Osteoblast (primary cell): ENCODE data around the gene USP19. TPM values are rescaled to one million over a fixed set of nuclear protein-coding genes. Genes with fewer than 3 reads are reported as not detected.
A peak's percentile ranks its signal among the peaks of the same experiment; 100 is the strongest.

Source experiments
- DNase-seq: peaks from one replicate; pipeline ENCODE4 v3.0.0; 2011; ENCODE audit warnings: low spot score, mixed read lengths; ENCODE audit not compliant: insufficient read length; ENCODE audit errors: missing footprints
- H2AFZ ChIP-seq: 2 replicates; pipeline ENCODE4 v1.6.0; 2011; ENCODE audit warnings: mild to moderate bottlenecking, low read length
- H3K27ac ChIP-seq: 2 replicates; pipeline ENCODE4 v1.5.1; 2011; ENCODE audit warnings: mild to moderate bottlenecking, low read depth, low read length, moderate library complexity
- H3K27me3 ChIP-seq: 2 replicates; pipeline ENCODE4 v1.6.0; 2012; ENCODE audit warnings: mild to moderate bottlenecking, control low read depth, inconsistent platforms, low read length, moderate library complexity; ENCODE audit not compliant: insufficient read depth
- H3K36me3 ChIP-seq: 2 replicates; pipeline ENCODE4 v1.5.1; 2011; ENCODE audit warnings: mild to moderate bottlenecking, low read length, control low read depth, moderate library complexity; ENCODE audit not compliant: insufficient read depth
- H3K4me1 ChIP-seq: 2 replicates; pipeline ENCODE4 v1.5.1; 2011; ENCODE audit warnings: mild to moderate bottlenecking, low read length, control low read depth, moderate library complexity; ENCODE audit not compliant: insufficient read depth
- H3K4me2 ChIP-seq: 2 replicates; pipeline ENCODE4 v1.6.0; 2011; ENCODE audit warnings: mild to moderate bottlenecking, low read length; ENCODE audit not compliant: insufficient read depth
- H3K4me3 ChIP-seq: fragments of 200-600 bp; sonication (generic); 3 replicates; pipeline ENCODE4 v1.5.1; 2012; ENCODE audit warnings: mild to moderate bottlenecking, low read length, inconsistent platforms; ENCODE audit not compliant: insufficient read depth
- H3K79me2 ChIP-seq: 2 replicates; pipeline ENCODE4 v1.6.0; 2012; ENCODE audit warnings: mild to moderate bottlenecking, low read length, control low read depth, inconsistent platforms; ENCODE audit not compliant: insufficient read depth
- H3K9me3 ChIP-seq: 2 replicates; pipeline ENCODE4 v1.5.1; 2011; ENCODE audit warnings: low read depth, low read length, control low read depth
- H4K20me1 ChIP-seq: 2 replicates; pipeline ENCODE4 v1.6.0; 2012; ENCODE audit warnings: mild to moderate bottlenecking, low read length, control low read depth; ENCODE audit not compliant: insufficient read depth
- CTCF ChIP-seq: IDR thresholded peaks from 2 replicates; pipeline ENCODE4 v1.5.1; 2011; ENCODE audit warnings: mild to moderate bottlenecking, low read depth, low read length, moderate library complexity; ENCODE audit errors: extremely low read depth
- total RNA-seq: library from RNA; depleted of rRNA; stranded (reverse); fragments of >200 nt; gene quantifications from 2 replicates; pipeline ENCODE4 v1.2.3, GENCODE V29; 2012

Gene USP19
- total RNA-seq, 1 donor = 49.6 TPM

- Histone ChIP-seq H3K27me3 (no peaks in the 10 kb centered on the region), H3K4me1 (peaks cover 16% of the 10 kb centered on the region), H3K79me2 (peaks cover 44% of the 10 kb centered on the region), H3K36me3 (peaks cover 42% of the 10 kb centered on the region), H3K9me3 (no peaks in the 10 kb centered on the region), H3K4me2 (peak within 1 kb of the TSS; percentile 99), H2AFZ (peak within 1 kb of the TSS; percentile 99), H4K20me1 (peaks cover 26% of the 10 kb centered on the region), H3K27ac (peak within 1 kb of the TSS; percentile 88), H3K4me3 (peak within 1 kb of the TSS; percentile 99)
- no peak for TF ChIP-seq CTCF
- DNase-seq = peak; percentile 94
Measured at GRCh38 chr3:49132437-49133225, 12.0 kb upstream of the USP19 start, which contains the start of gene LAMB2. Gene LAMB2, minus strand, starts transcription at chr3:49133050. Its CDS starts 183 bp downstream, at chr3:49132867.

GRCh38 chr3:49132073-49132436 lies 11.4 kb upstream of the USP19 start:
- H3K9me3 ChIP-seq = no peaks in the 10 kb centered on the region
- H4K20me1 ChIP-seq = peaks cover 26% of the 10 kb centered on the region
- H3K27ac ChIP-seq = peak overlapping the region; percentile 88
- peaks cover 44% of the 10 kb centered on the region for H3K79me2 ChIP-seq
- peak overlapping the region; percentile 99 for H3K4me3 ChIP-seq
- no peak for DNase-seq
- no peaks in the 10 kb centered on the region for H3K27me3 ChIP-seq
- TF ChIP-seq CTCF = no peak
- H2AFZ ChIP-seq = peak overlapping the region; percentile 99
- H3K4me2 ChIP-seq = peak overlapping the region; percentile 99
- H3K4me1 ChIP-seq = peaks cover 16% of the 10 kb centered on the region
- H3K36me3 ChIP-seq = peaks cover 45% of the 10 kb centered on the region

GRCh38 chr3:49131576-49131975 lies 11.0 kb upstream of the USP19 start:
- Histone ChIP-seq H3K79me2 (peaks cover 44% of the 10 kb centered on the region), H3K27ac (peak overlapping the region; percentile 88), H3K4me2 (peak overlapping the region; percentile 99), H3K4me1 (peaks cover 16% of the 10 kb centered on the region), H4K20me1 (peaks cover 26% of the 10 kb centered on the region), H3K36me3 (peaks cover 49% of the 10 kb centered on the region), H2AFZ (no peak overlapping the region), H3K9me3 (no peaks in the 10 kb centered on the region), H3K27me3 (no peaks in the 10 kb centered on the region), H3K4me3 (peak overlapping the region; percentile 99)
- DNase-seq = peak; percentile 58
- TF ChIP-seq CTCF = no peak

- H4K20me1 ChIP-seq = peaks cover 26% of the 10 kb centered on the region
- H3K4me2 ChIP-seq = no peak overlapping the region
- H3K9me3 ChIP-seq = no peaks in the 10 kb centered on the region
- no peak overlapping the region for H3K4me3 ChIP-seq
- peaks cover 55% of the 10 kb centered on the region for H3K36me3 ChIP-seq
- peak; percentile 58 for DNase-seq
- H3K4me1 ChIP-seq = peaks cover 16% of the 10 kb centered on the region
- H3K27ac ChIP-seq = no peak overlapping the region
- no peaks in the 10 kb centered on the region for H3K27me3 ChIP-seq
- TF ChIP-seq CTCF = no peak
- no peak overlapping the region for H2AFZ ChIP-seq
- peaks cover 44% of the 10 kb centered on the region for H3K79me2 ChIP-seq
Measured at GRCh38 chr3:49131040-49131439, 10.4 kb upstream of the USP19 start.
